ENCODE measurements around the gene MDH1B.

The MDH1B gene

DNA sequence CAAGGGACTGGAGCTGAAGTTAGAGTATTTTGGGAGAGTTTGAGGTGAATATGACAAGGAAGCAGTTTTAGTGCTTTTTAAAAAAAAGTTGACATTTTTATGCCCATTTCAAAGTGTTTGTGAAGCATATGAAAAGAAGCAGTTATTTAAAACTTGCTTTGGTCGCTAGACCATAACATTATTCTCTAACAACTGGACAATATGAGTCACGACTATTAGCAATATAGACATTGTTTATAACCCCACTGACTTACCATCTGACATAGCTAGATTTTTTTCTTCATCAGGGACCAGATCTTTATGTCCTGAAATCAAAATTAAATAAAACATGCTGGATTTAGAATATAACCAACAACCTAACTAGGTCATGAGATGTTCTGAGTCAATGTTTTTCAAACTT, 24.3 kb downstream of the MDH1B start:
- Histone ChIP-seq H3K4me3 (replicated peaks; ENCODE audit: insufficient read depth, low read length) (no peak overlapping the region), H3K27me3 (ENCODE audit: insufficient read depth, poor library complexity, severe bottlenecking) (no peaks in the 10 kb centered on the region), H3K27ac (replicated peaks) (no peak overlapping the region)
- DNase-seq (ENCODE audit: low read depth in 1 of 2, low spot score in 1 of 2): no peak
- TF ChIP-seq REST (IDR thresholded peaks at IDR 0.05; ENCODE audit: insufficient replicate concordance, low read depth) (no peak), POLR2AphosphoS5 (IDR thresholded peaks at IDR 0.05; ENCODE audit: low read depth) (no peak), GABPA (IDR thresholded peaks at IDR 0.05; ENCODE audit: low read depth) (no peak), SPI1 (IDR thresholded peaks at IDR 0.05; ENCODE audit: borderline replicate concordance, low read depth) (no peak)
- TF ChIP-seq, protein P1, sequence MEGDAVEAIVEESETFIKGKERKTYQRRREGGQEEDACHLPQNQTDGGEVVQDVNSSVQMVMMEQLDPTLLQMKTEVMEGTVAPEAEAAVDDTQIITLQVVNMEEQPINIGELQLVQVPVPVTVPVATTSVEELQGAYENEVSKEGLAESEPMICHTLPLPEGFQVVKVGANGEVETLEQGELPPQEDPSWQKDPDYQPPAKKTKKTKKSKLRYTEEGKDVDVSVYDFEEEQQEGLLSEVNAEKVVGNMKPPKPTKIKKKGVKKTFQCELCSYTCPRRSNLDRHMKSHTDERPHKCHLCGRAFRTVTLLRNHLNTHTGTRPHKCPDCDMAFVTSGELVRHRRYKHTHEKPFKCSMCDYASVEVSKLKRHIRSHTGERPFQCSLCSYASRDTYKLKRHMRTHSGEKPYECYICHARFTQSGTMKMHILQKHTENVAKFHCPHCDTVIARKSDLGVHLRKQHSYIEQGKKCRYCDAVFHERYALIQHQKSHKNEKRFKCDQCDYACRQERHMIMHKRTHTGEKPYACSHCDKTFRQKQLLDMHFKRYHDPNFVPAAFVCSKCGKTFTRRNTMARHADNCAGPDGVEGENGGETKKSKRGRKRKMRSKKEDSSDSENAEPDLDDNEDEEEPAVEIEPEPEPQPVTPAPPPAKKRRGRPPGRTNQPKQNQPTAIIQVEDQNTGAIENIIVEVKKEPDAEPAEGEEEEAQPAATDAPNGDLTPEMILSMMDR (IDR thresholded peaks at IDR 0.05; ENCODE audit: insufficient read depth, low read length): no peak

GRCh38 chr2:206739271-206739670, 25.9 kb downstream of the MDH1B start:
- no peak overlapping the region for H3K27ac ChIP-seq (replicated peaks)
- no peak for DNase-seq (ENCODE audit: low read depth in 1 of 2, low spot score in 1 of 2)
- H3K4me3 ChIP-seq (replicated peaks; ENCODE audit: insufficient read depth, low read length): no peak overlapping the region
- no peak for TF ChIP-seq REST (IDR thresholded peaks at IDR 0.05; ENCODE audit: insufficient replicate concordance, low read depth)
- no peak for TF ChIP-seq POLR2AphosphoS5 (IDR thresholded peaks at IDR 0.05; ENCODE audit: low read depth)
- TF ChIP-seq, protein P1 (IDR thresholded peaks at IDR 0.05; ENCODE audit: insufficient read depth, low read length): no peak
- no peak for TF ChIP-seq GABPA (IDR thresholded peaks at IDR 0.05; ENCODE audit: low read depth)
- no peak for TF ChIP-seq SPI1 (IDR thresholded peaks at IDR 0.05; ENCODE audit: borderline replicate concordance, low read depth)
- H3K27me3 ChIP-seq (ENCODE audit: insufficient read depth, poor library complexity, severe bottlenecking): no peaks in the 10 kb centered on the region

- DNase-seq (ENCODE audit: low read depth in 1 of 2, low spot score in 1 of 2): no peak
- Histone ChIP-seq H3K4me3 (replicated peaks; ENCODE audit: insufficient read depth, low read length) (no peak overlapping the region), H3K27ac (replicated peaks) (no peak overlapping the region), H3K27me3 (ENCODE audit: insufficient read depth, poor library complexity, severe bottlenecking) (no peaks in the 10 kb centered on the region)
- TF ChIP-seq, protein P1 (IDR thresholded peaks at IDR 0.05; ENCODE audit: insufficient read depth, low read length): no peak
- TF ChIP-seq GABPA (IDR thresholded peaks at IDR 0.05; ENCODE audit: low read depth) (no peak), POLR2AphosphoS5 (IDR thresholded peaks at IDR 0.05; ENCODE audit: low read depth) (no peak), SPI1 (IDR thresholded peaks at IDR 0.05; ENCODE audit: borderline replicate concordance, low read depth) (no peak), REST (IDR thresholded peaks at IDR 0.05; ENCODE audit: insufficient replicate concordance, low read depth) (no peak)
Observed at GRCh38 chr2:206736935-206737334, 28.2 kb downstream of the MDH1B start.
